ENCODE data around the gene SCCPDH. TPM values are rescaled to one million over a fixed set of nuclear protein-coding genes. Genes with fewer than 3 reads are reported as not detected.

The SCCPDH gene
- total RNA-seq, 1 experiment from 2014 or later: 10.9 TPM

DNA sequence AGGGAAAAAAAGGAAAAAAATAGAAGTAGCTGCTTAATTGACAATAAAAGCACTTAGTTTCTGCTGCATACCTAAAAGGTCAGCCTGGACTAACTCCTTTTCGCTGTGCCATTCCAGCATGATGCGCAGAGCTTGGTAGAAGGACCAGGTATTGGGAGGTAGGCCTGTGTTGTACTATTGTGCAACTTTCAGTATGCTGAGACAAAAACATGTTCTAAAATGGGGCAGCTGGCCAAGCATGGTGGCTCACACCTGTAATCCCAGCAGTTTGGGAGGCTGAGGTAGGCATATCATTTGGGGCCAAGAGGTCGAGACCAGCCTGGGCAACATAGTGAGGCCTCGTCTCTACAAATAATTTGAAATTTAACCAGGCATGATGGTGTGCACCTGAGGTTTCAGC lies 15.0 kb upstream of the SCCPDH start:
- Mint-ChIP-seq H3K27me3 (ENCODE audit: low read depth) (peaks cover 4% of the 10 kb centered on the region; the same call in 1 of the 2 replicates), H3K36me3 (peaks cover 17% of the 10 kb centered on the region), H3K4me1 (no peaks in the 10 kb centered on the region), H3K9me3 (peaks cover 37% of the 10 kb centered on the region), H3K4me3 (no peak overlapping the region), H3K27ac (no peak overlapping the region)
- POLR2A ChIA-PET: interaction anchor here (0.7 kb wide), 1 partner anchor 48 kb away, joined by 5 read pairs; no protein-coding TSS in a partner anchor
- CTCF ChIA-PET: no interaction called here
- DNase-seq (ENCODE audit: low spot score) (no peak), ATAC-seq (no peak)
- TF ChIP-seq NFATC4 (CRISPR knock-in tag; IDR thresholded peaks at IDR 0.05): no peak
- TF ChIP-seq, protein P1, sequence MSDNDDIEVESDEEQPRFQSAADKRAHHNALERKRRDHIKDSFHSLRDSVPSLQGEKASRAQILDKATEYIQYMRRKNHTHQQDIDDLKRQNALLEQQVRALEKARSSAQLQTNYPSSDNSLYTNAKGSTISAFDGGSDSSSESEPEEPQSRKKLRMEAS (CRISPR knock-in tag; IDR thresholded peaks at IDR 0.05): no peak
- no peak for TF ChIP-seq ZNF138 (CRISPR knock-in tag; conservative IDR thresholded peaks at IDR 0.05)

DNA sequence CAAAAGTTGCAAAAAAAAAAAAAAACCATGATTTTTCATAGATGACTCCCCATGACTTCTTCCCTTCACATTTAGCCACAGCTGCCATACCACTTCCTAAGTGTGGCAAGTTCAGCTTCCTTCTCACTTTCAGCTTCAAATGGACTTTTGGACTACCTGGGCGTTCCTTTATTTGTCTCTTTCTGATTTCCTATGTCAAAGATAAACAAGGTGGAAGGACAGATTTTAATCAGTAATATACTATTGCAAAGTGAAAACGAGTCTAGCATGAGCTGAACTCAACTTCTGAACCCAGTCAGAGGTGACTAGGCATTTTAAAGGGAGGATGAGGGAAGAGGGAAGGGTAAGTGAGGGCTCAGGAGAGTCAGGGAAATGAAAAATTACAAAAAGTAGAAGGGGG lies 14.4 kb upstream of the SCCPDH start:
- Mint-ChIP-seq H3K27me3 (ENCODE audit: low read depth) (peaks cover 9% of the 10 kb centered on the region), H3K27ac (no peak overlapping the region), H3K4me1 (no peaks in the 10 kb centered on the region), H3K9me3 (peaks cover 41% of the 10 kb centered on the region), H3K4me3 (no peak overlapping the region), H3K36me3 (peaks cover 20% of the 10 kb centered on the region)
- no peak for ATAC-seq
- ChIA-PET POLR2A (interaction anchor here (0.7 kb wide), 1 partner anchor 48 kb away, joined by 5 read pairs; no protein-coding TSS in a partner anchor), CTCF (interaction anchor here (1.4 kb wide), 1 partner anchor 14 kb away, joined by 5 read pairs; no protein-coding TSS in a partner anchor)
- TF ChIP-seq OVOL2 (CRISPR knock-in tag; IDR thresholded peaks at IDR 0.05; ENCODE audit: borderline replicate concordance): no peak
- no peak for TF ChIP-seq MYBL2 (CRISPR knock-in tag; IDR thresholded peaks at IDR 0.05)
- TF ChIP-seq, protein P2, sequence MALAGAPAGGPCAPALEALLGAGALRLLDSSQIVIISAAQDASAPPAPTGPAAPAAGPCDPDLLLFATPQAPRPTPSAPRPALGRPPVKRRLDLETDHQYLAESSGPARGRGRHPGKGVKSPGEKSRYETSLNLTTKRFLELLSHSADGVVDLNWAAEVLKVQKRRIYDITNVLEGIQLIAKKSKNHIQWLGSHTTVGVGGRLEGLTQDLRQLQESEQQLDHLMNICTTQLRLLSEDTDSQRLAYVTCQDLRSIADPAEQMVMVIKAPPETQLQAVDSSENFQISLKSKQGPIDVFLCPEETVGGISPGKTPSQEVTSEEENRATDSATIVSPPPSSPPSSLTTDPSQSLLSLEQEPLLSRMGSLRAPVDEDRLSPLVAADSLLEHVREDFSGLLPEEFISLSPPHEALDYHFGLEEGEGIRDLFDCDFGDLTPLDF (CRISPR knock-in tag; IDR thresholded peaks at IDR 0.05): no peak
- TF ChIP-seq, protein P3, sequence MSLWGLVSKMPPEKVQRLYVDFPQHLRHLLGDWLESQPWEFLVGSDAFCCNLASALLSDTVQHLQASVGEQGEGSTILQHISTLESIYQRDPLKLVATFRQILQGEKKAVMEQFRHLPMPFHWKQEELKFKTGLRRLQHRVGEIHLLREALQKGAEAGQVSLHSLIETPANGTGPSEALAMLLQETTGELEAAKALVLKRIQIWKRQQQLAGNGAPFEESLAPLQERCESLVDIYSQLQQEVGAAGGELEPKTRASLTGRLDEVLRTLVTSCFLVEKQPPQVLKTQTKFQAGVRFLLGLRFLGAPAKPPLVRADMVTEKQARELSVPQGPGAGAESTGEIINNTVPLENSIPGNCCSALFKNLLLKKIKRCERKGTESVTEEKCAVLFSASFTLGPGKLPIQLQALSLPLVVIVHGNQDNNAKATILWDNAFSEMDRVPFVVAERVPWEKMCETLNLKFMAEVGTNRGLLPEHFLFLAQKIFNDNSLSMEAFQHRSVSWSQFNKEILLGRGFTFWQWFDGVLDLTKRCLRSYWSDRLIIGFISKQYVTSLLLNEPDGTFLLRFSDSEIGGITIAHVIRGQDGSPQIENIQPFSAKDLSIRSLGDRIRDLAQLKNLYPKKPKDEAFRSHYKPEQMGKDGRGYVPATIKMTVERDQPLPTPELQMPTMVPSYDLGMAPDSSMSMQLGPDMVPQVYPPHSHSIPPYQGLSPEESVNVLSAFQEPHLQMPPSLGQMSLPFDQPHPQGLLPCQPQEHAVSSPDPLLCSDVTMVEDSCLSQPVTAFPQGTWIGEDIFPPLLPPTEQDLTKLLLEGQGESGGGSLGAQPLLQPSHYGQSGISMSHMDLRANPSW (CRISPR knock-in tag; conservative IDR thresholded peaks at IDR 0.05; ENCODE audit: low read depth): no peak
- TF ChIP-seq RELA (CRISPR knock-in tag; IDR thresholded peaks at IDR 0.05; ENCODE audit: borderline replicate concordance): no peak
- no peak for TF ChIP-seq ATF1 (CRISPR knock-in tag; IDR thresholded peaks at IDR 0.05)
- TF ChIP-seq NFYB (CRISPR knock-in tag; conservative IDR thresholded peaks at IDR 0.05; ENCODE audit: low read depth): no peak
- TF ChIP-seq ZNF121 (CRISPR knock-in tag; IDR thresholded peaks at IDR 0.05): no peak
- no peak for TF ChIP-seq ESRRA (CRISPR knock-in tag; IDR thresholded peaks at IDR 0.05; ENCODE audit: borderline replicate concordance)
- TF ChIP-seq, protein P4, sequence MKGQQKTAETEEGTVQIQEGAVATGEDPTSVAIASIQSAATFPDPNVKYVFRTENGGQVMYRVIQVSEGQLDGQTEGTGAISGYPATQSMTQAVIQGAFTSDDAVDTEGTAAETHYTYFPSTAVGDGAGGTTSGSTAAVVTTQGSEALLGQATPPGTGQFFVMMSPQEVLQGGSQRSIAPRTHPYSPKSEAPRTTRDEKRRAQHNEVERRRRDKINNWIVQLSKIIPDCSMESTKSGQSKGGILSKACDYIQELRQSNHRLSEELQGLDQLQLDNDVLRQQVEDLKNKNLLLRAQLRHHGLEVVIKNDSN (CRISPR knock-in tag; IDR thresholded peaks at IDR 0.05): no peak
- TF ChIP-seq, protein P5, sequence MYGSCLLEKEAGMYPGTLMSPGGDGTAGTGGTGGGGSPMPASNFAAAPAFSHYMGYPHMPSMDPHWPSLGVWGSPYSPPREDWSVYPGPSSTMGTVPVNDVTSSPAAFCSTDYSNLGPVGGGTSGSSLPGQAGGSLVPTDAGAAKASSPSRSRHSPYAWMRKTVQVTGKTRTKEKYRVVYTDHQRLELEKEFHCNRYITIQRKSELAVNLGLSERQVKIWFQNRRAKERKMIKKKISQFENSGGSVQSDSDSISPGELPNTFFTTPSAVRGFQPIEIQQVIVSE (CRISPR knock-in tag; IDR thresholded peaks at IDR 0.05; ENCODE audit: borderline replicate concordance): no peak
- TF ChIP-seq SMAD4 (CRISPR knock-in tag; IDR thresholded peaks at IDR 0.05): no peak
- no peak for TF ChIP-seq CBFB (CRISPR knock-in tag; IDR thresholded peaks at IDR 0.05; ENCODE audit: low read depth)
- no peak for DNase-seq (ENCODE audit: low spot score)

DNA sequence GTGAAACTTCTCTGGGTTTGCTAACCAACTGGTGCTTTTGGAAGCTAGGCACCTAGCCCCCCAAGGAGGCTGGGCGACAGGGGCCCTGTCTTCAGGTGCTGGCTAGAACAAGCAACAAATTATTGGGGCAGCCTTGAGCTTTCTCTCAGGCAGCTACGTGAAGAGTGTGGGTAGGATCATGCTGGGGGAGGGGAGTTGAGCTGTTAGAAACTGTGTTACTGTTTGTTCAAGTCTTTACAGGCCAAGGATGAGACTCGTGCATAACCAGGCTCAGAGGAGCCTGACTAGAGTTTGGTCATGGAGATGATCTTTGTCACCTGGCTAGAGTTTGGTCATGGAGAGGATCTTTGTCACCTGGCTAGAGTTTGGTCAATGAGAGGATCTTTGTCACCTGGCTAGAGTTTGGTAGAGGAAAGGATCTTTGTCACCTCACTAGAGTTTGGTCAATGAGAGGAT lies 12.6 kb upstream of the SCCPDH start:
- POLR2A ChIA-PET: interaction anchor here (0.6 kb wide), 1 partner anchor 46 kb away, joined by 3 read pairs; no protein-coding TSS in a partner anchor
- H3K9me3 Mint-ChIP-seq: peaks cover 55% of the 10 kb centered on the region
- H3K4me1 Mint-ChIP-seq: no peaks in the 10 kb centered on the region
- no peak overlapping the region for H3K4me3 Mint-ChIP-seq
- H3K27ac Mint-ChIP-seq: no peak overlapping the region
- ATAC-seq (no peak), DNase-seq (ENCODE audit: low spot score) (no peak)
- peaks cover 20% of the 10 kb centered on the region for H3K36me3 Mint-ChIP-seq
- peaks cover 20% of the 10 kb centered on the region for H3K27me3 Mint-ChIP-seq (ENCODE audit: low read depth)
- CTCF ChIA-PET: no interaction called here
- TF ChIP-seq, protein P6, sequence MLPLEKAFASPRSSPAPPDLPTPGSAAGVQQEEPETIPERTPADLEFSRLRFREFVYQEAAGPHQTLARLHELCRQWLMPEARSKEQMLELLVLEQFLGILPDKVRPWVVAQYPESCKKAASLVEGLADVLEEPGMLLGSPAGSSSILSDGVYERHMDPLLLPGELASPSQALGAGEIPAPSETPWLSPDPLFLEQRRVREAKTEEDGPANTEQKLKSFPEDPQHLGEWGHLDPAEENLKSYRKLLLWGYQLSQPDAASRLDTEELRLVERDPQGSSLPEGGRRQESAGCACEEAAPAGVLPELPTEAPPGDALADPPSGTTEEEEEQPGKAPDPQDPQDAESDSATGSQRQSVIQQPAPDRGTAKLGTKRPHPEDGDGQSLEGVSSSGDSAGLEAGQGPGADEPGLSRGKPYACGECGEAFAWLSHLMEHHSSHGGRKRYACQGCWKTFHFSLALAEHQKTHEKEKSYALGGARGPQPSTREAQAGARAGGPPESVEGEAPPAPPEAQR (CRISPR knock-in tag; IDR thresholded peaks at IDR 0.05): no peak
- TF ChIP-seq ZNF263 (CRISPR knock-in tag; IDR thresholded peaks at IDR 0.05; ENCODE audit: low read depth): no peak
- TF ChIP-seq, protein P7, sequence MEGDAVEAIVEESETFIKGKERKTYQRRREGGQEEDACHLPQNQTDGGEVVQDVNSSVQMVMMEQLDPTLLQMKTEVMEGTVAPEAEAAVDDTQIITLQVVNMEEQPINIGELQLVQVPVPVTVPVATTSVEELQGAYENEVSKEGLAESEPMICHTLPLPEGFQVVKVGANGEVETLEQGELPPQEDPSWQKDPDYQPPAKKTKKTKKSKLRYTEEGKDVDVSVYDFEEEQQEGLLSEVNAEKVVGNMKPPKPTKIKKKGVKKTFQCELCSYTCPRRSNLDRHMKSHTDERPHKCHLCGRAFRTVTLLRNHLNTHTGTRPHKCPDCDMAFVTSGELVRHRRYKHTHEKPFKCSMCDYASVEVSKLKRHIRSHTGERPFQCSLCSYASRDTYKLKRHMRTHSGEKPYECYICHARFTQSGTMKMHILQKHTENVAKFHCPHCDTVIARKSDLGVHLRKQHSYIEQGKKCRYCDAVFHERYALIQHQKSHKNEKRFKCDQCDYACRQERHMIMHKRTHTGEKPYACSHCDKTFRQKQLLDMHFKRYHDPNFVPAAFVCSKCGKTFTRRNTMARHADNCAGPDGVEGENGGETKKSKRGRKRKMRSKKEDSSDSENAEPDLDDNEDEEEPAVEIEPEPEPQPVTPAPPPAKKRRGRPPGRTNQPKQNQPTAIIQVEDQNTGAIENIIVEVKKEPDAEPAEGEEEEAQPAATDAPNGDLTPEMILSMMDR (IDR thresholded peaks at IDR 0.05): no peak
- TF ChIP-seq, protein P8, sequence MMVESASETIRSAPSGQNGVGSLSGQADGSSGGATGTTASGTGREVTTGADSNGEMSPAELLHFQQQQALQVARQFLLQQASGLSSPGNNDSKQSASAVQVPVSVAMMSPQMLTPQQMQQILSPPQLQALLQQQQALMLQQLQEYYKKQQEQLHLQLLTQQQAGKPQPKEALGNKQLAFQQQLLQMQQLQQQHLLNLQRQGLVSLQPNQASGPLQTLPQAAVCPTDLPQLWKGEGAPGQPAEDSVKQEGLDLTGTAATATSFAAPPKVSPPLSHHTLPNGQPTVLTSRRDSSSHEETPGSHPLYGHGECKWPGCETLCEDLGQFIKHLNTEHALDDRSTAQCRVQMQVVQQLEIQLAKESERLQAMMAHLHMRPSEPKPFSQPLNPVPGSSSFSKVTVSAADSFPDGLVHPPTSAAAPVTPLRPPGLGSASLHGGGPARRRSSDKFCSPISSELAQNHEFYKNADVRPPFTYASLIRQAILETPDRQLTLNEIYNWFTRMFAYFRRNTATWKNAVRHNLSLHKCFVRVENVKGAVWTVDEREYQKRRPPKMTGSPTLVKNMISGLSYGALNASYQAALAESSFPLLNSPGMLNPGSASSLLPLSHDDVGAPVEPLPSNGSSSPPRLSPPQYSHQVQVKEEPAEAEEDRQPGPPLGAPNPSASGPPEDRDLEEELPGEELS (CRISPR knock-in tag; IDR thresholded peaks at IDR 0.05): no peak
- TF ChIP-seq JAZF1 (CRISPR knock-in tag; IDR thresholded peaks at IDR 0.05): no peak

All from WTC11 (cell line).